Forelimb muscle (tissue), 1 donor: ENCODE data around the gene RHBDL1. TPM values are rescaled to one million over a fixed set of nuclear protein-coding genes. Genes with fewer than 3 reads are reported as not detected.
"Not testable (repeated sequence)": the region's sequence is repeated elsewhere in the genome, so short reads cannot be mapped to it uniquely, and the experiment has no call there.

Experiments
- DNase-seq: peaks from one replicate; pipeline ENCODE4 v3.0.0-alpha.2; 2013; ENCODE audit warnings: low read depth
- polyA plus RNA-seq: library from polyadenylated mRNA; unstranded; fragments of 120-200 nt; gene quantifications from one replicate; pipeline ENCODE4 v1.2.1, GENCODE V29; 2013; ENCODE audit not compliant: insufficient read length

The RHBDL1 gene
- polyA plus RNA-seq, 1 donor = 1.8 TPM

DNA sequence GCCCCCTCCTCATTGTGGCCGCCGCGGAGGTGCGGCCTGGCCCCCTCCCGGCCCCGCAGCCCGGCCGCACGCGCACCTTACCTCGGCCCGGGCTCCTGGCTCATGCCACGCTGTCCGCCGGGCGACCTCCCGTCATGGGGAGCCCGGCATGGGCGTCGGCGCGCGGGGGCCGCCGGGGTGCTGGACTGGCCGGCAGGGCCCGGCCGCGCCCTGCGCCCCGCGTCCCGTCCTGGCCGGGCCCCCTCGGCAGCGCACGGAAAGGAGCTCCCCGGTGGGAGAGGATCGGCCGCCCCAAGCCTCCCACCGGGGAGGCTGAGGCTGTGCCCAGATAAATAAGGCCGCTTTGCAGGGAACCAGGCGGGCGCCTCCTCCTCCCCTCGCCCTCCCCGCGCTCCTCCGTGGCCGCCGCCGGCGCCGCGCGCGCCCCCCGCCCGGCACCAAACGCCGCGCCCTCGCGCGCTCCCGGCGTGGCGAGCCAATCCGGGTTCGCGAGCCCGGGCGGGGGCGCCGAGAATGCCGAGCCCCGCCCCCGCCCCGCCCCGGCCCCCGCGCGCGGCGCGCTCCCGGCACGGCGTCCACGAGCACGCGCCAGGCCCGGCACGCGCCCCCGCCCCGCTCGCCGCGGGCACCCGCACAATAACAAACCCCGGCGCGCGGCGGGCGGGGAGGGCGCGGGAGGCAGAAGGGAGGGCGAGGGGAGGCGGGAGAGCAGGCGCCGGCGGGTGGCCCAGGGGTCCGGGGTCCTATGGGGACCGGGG is 30.1 kb downstream of the RHBDL1 start, which contains the start of gene FBXL16:
Gene FBXL16 (minus strand): TSS at position 371 of the 758 bp plus-strand sequence. CDS start 8,396 bp downstream, outside the sequence.
- no peak for DNase-seq

- no peak for DNase-seq
These were observed 31.0 kb downstream of the RHBDL1 start for GRCh38 chr16:706189-707061.

- no peak for DNase-seq
These were observed 31.6 kb downstream of the RHBDL1 start for GRCh38 chr16:707062-707538.

DNA sequence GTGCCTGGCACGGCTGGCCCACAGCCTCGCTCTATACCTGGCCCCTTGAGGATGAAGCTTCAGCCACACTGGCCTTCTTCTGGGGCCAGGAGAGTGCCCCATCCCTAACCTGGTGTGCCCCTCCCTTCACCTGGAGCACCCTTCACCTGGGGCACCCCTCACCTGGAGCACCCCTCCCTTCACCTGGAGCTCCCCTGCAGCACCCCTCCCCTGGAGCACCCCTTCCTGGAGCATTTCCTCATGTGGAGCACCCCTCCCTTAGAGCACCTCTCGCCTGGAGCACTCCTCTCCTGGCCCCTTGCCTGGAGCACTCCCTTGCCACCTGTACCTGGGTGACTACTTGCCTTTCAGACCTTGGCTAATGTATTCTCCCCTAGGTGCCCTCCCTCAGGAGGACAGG is 32.5 kb downstream of the RHBDL1 start:
- no peak for DNase-seq

DNA sequence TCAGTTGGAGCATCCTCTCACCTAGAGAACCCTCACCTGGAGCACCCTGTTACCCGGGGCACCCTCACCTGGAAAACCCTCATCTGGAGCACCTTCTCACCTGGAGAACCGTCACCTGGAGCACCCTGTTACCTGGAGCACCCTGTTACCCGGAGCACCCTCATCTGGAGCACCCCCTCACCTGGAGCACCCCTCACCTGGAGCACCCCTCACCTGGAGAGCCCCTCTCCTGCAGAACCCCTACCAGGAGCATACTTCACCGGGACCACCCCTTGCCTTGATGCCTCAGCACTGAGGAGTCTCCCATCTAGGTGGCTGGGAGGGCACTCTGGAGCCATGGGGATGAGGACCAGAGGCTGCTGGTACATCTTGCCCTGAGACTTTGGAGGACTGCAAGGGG is 33.5 kb downstream of the RHBDL1 start:
- DNase-seq = no peak

- no peak for DNase-seq
These were observed 34.4 kb downstream of the RHBDL1 start for GRCh38 chr16:709566-710499.

GRCh38 chr16:710500-711075 is 35.1 kb downstream of the RHBDL1 start:
- DNase-seq = no peak

DNA sequence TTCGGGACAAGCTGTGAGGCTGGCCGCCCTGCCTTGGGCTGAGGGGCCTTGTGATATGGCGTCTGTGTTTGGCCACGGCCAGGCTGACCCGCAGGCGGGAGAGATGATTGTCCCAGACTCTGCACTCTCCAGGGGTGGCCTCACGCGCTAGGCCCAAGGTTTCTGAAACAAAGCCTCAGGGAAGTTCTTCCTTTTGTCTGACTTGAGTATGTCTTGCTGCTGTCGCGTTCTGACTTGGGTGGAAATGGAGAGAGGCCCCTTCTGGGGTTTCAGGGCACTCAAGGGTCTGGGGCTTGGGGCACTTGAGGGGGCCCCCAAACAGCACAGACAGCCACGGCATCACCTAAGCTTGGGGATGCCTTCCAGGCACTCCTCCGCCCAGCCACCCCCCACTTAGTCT is 35.6 kb downstream of the RHBDL1 start:
- DNase-seq = no peak

GRCh38 chr16:711548-712320 is 36.3 kb downstream of the RHBDL1 start:
- DNase-seq = no peak

DNA sequence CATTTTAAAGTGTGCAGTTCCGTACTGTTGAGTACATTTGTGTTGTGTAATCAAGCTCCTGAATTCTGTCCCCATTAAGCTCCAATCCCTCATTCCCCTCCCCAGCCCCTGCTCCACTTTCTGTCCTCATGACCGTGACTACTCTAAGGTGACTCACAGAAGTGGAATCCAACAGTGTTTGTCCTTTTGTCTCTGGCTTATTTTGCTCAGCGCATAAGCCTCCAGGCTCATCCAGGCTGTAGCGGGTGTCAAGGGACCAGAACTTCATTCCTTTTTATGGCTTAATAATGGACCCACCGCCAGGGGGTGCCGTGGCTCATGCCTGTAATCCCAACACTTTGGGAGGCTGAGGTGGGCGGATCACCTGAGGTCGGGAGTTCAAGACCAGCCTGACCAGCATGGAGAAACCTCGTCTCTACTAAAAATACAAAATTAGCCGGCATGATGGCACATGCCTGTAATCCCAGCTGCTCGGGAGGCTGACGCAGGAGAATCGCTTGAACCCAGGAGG is 37.3 kb downstream of the RHBDL1 start:
- not testable (repeated sequence) for DNase-seq

GRCh38 chr16:714079-714478 is 38.6 kb downstream of the RHBDL1 start:
- DNase-seq = no peak

GRCh38 chr16:714558-715476 is 39.3 kb downstream of the RHBDL1 start, which contains the start of gene METRN:
TSS of gene METRN (plus strand) at chr16:715118. CDS start at chr16:715290, 172 bp downstream.
- DNase-seq = no peak

GRCh38 chr16:715477-716199 is 40.2 kb downstream of the RHBDL1 start:
- no peak for DNase-seq

DNA sequence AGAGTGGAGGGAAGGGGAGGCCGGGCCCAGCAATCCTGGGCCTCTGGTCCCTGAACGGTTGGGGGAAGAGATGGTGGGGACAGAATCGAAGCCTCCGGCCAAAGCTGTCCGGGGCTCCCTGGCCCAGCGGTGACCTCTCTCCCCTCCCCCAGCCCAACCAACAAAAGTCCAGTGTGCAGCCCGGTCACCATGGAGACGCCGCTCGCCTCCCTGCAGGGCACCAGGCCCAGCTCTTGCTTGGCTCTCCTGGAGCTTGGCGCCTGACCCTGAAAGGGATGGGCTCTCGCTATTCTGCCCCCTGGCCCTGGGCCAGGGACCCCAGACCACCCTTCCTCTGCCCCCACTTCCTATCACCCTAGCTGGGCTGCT is 40.7 kb downstream of the RHBDL1 start:
- no peak for DNase-seq

- no peak for DNase-seq
These were observed 41.4 kb downstream of the RHBDL1 start for GRCh38 chr16:716768-717325.

DNA sequence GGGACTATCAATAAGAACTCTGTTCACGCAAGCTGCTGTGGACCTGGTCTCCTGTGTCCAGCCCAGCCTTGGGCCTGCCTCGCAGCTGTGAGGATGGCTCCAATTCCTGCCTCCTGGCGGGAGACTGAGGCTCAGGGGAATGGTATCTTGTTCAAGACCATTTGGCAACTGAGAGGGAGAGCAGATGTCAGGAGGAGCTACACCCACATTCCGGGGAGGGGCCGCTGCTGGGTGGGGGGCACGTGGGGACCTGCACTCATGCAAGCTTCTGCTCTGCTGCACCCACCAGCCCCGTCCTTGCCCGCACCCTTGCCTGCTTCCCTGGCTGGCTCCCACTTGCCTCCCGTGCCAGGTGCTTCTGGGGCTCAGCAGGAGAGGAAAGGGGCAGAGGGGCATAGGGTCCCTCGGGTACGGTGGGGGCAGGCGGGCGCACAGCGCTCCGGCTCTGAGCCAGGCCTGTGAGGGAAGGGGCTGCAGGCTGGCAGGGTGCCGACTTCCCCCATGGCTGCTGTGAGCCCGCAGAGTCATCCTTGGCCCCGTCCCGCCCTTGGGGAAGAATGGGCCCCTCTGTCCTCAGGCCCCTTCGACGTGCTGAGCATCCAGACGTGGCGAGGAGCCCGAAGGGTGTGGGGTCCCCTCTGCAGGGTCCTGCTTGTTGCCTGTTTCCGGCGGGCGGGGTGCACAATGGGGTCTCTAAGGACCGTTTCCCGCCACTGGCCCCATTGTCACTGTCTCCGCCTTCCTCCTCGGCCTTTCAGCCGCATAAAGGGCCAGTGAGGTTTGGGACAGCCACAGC is 42.2 kb downstream of the RHBDL1 start:
- DNase-seq = no peak

DNA sequence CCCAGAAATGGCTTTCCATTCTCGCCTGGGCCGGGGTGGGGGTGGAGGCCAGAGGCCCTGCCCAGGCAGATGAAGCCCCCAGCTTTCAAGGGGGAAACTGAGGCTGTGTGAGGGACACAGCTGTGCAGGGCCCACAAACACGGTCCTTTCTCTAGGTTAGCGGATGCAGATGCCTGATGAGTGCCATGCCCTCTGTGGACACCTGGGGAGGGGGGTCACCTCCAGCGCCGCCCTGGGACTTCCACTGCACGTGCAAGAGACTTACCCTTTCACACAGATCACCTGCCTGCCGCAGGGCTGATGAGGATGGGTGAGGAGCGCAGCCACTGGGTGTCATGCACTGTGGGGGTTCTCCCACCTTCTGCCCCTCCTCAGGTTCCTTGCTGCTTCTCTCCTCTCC is 42.9 kb downstream of the RHBDL1 start:
- no peak for DNase-seq
